Measurements from ENCODE around the gene USP22. TPM values are rescaled to one million over a fixed set of nuclear protein-coding genes. Genes with fewer than 3 reads are reported as not detected.

Gene USP22
- total and polyA plus RNA-seq, 2 of the 13 experiments (the other 11 are each of a cell fraction or from before 2014, with no cell fraction given), result 98.0 to 130 TPM

DNA sequence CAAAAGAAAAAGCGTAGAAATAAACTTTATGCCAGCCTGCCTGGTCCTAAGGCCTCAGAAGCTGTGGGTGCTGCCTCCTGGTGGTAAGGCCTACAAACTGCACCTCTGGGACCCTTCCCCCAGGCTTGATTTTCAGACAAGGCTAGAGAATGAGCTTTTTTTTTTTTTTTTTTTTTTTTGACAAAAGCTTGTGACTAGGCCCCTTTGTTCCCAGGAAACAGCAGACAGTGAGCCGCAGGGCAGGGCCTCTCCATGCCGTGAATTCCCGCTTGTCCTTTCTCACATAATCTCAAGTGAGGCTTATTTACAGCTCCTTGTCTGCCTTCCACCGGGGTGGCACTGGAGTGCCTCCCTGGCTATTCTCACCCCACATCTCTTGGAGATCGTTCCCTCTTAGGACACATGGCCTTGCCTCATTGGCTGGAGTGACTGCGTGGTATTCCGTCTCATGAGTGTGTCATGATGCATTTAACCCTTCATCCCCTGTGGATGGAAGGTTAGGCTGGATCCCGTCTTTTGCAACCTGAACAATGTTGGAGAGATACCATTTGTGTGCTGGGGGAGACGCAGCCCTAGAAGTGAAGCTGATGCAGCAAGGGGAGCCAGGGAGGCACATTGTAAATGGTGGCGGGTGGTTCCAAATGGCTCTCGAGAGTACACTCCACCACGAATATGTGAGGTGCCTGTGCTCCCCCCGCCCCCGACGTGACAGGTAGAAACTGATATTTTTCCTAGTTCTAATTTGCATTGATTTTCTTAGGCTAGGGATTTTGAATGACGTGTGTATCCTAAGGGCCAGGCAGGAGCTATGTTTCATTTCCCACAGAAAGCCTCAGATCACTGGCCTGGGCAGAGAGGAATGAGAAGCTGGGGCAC, 49.6 kb downstream of the USP22 start (continued):
- no peak for TF ChIP-seq BCLAF1 (IDR thresholded peaks at IDR 0.05)
- no peak for TF ChIP-seq ZBTB3 (CRISPR knock-in tag; IDR thresholded peaks at IDR 0.05; ENCODE audit: borderline replicate concordance, low read depth)
- TF ChIP-seq, protein P1, sequence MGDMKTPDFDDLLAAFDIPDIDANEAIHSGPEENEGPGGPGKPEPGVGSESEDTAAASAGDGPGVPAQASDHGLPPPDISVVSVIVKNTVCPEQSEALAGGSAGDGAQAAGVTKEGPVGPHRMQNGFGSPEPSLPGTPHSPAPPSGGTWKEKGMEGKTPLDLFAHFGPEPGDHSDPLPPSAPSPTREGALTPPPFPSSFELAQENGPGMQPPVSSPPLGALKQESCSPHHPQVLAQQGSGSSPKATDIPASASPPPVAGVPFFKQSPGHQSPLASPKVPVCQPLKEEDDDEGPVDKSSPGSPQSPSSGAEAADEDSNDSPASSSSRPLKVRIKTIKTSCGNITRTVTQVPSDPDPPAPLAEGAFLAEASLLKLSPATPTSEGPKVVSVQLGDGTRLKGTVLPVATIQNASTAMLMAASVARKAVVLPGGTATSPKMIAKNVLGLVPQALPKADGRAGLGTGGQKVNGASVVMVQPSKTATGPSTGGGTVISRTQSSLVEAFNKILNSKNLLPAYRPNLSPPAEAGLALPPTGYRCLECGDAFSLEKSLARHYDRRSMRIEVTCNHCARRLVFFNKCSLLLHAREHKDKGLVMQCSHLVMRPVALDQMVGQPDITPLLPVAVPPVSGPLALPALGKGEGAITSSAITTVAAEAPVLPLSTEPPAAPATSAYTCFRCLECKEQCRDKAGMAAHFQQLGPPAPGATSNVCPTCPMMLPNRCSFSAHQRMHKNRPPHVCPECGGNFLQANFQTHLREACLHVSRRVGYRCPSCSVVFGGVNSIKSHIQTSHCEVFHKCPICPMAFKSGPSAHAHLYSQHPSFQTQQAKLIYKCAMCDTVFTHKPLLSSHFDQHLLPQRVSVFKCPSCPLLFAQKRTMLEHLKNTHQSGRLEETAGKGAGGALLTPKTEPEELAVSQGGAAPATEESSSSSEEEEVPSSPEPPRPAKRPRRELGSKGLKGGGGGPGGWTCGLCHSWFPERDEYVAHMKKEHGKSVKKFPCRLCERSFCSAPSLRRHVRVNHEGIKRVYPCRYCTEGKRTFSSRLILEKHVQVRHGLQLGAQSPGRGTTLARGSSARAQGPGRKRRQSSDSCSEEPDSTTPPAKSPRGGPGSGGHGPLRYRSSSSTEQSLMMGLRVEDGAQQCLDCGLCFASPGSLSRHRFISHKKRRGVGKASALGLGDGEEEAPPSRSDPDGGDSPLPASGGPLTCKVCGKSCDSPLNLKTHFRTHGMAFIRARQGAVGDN (CRISPR knock-in tag; IDR thresholded peaks at IDR 0.05), result no peak
- TF ChIP-seq, protein P2, sequence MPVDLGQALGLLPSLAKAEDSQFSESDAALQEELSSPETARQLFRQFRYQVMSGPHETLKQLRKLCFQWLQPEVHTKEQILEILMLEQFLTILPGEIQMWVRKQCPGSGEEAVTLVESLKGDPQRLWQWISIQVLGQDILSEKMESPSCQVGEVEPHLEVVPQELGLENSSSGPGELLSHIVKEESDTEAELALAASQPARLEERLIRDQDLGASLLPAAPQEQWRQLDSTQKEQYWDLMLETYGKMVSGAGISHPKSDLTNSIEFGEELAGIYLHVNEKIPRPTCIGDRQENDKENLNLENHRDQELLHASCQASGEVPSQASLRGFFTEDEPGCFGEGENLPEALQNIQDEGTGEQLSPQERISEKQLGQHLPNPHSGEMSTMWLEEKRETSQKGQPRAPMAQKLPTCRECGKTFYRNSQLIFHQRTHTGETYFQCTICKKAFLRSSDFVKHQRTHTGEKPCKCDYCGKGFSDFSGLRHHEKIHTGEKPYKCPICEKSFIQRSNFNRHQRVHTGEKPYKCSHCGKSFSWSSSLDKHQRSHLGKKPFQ (CRISPR knock-in tag; IDR thresholded peaks at IDR 0.05; ENCODE audit: insufficient replicate concordance), result no peak
- no peak for TF ChIP-seq MXD4 (CRISPR knock-in tag; IDR thresholded peaks at IDR 0.05)
- TF ChIP-seq MXI1 (IDR thresholded peaks at IDR 0.05; ENCODE audit: borderline replicate concordance, low read depth, low read length), result no peak
- TF ChIP-seq ZNF343 (CRISPR knock-in tag; IDR thresholded peaks at IDR 0.05), result no peak
- no peak for TF ChIP-seq AGO2 (optimal IDR thresholded peaks at IDR 0.05; ENCODE audit: low read depth, low read length)
- TF ChIP-seq SIN3B (IDR thresholded peaks at IDR 0.05; ENCODE audit: low read length), result no peak
- no peak for TF ChIP-seq AKNA (CRISPR knock-in tag; IDR thresholded peaks at IDR 0.05; ENCODE audit: borderline replicate concordance)
- TF ChIP-seq GTF2F1 (IDR thresholded peaks at IDR 0.05; ENCODE audit: low read length), result no peak
